SHP77 (cell line): ENCODE data around the gene MEF2C.

Experiments
- DNase-seq, 2 experiments: peaks; one replicate each; lab custom pipeline; 2025; lab: John Stamatoyannopoulos, UW

The MEF2C gene

GRCh38 chr5:88715503-88715902 is 167.5 kb downstream of the MEF2C start:
- no peak for DNase-seq

- DNase-seq = no peak
Measured at GRCh38 chr5:88713818-88714217, 169.2 kb downstream of the MEF2C start.

GRCh38 chr5:88708682-88709398 is 174.1 kb downstream of the MEF2C start:
- no peak for DNase-seq

GRCh38 chr5:88708021-88708420 is 175.0 kb downstream of the MEF2C start:
- DNase-seq = no peak

GRCh38 chr5:88707216-88707965 is 175.6 kb downstream of the MEF2C start:
- DNase-seq = no peak

GRCh38 chr5:88702332-88702731 is 180.7 kb downstream of the MEF2C start:
- no peak for DNase-seq

- no peak for DNase-seq
Measured at GRCh38 chr5:88700121-88700520, 182.9 kb downstream of the MEF2C start.

- DNase-seq = no peak
Measured at GRCh38 chr5:88698290-88698689, 184.7 kb downstream of the MEF2C start.

GRCh38 chr5:88696466-88696865 is 186.5 kb downstream of the MEF2C start:
- DNase-seq = no peak

- DNase-seq = no peak
Measured at GRCh38 chr5:88695931-88696330, 187.1 kb downstream of the MEF2C start.

- no peak for DNase-seq
Measured at GRCh38 chr5:88695232-88695631, 187.8 kb downstream of the MEF2C start.

GRCh38 chr5:88694023-88694679 is 188.8 kb downstream of the MEF2C start:
- DNase-seq = no peak

GRCh38 chr5:88693071-88693932 is 189.7 kb downstream of the MEF2C start:
- no peak for DNase-seq

GRCh38 chr5:88691945-88692868 is 190.8 kb downstream of the MEF2C start:
- DNase-seq = no peak

GRCh38 chr5:88691230-88691582 is 191.8 kb downstream of the MEF2C start:
- DNase-seq = peak in 1 of 2 experiments; percentile 47

- DNase-seq = peak in 1 of 2 experiments; percentile 60
Measured at GRCh38 chr5:88690409-88691229, 192.4 kb downstream of the MEF2C start.

- DNase-seq = no peak
Measured at GRCh38 chr5:88689668-88690408, 193.1 kb downstream of the MEF2C start.

- no peak for DNase-seq
Measured at GRCh38 chr5:88688984-88689667, 193.9 kb downstream of the MEF2C start.
